ENCODE measurements around the gene KLHL25. TPM values are rescaled to one million over a fixed set of nuclear protein-coding genes. Genes with fewer than 3 reads are reported as not detected.
"Not testable (repeated sequence)": the region's sequence is repeated elsewhere in the genome, so short reads cannot be mapped to it uniquely, and the experiment has no call there.

The KLHL25 gene, protein sequence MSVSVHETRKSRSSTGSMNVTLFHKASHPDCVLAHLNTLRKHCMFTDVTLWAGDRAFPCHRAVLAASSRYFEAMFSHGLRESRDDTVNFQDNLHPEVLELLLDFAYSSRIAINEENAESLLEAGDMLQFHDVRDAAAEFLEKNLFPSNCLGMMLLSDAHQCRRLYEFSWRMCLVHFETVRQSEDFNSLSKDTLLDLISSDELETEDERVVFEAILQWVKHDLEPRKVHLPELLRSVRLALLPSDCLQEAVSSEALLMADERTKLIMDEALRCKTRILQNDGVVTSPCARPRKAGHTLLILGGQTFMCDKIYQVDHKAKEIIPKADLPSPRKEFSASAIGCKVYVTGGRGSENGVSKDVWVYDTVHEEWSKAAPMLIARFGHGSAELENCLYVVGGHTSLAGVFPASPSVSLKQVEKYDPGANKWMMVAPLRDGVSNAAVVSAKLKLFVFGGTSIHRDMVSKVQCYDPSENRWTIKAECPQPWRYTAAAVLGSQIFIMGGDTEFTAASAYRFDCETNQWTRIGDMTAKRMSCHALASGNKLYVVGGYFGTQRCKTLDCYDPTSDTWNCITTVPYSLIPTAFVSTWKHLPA
- total RNA-seq (2014; rRNA removed; shearing (Covaris generic)), result 3.3 and 4.6 TPM in 2 replicates
- polyA plus RNA-seq (2015; cell fraction: cytosol; rRNA removed), result 2.1 and 2.6 TPM in 2 replicates
- 4.4 and 4.5 TPM in 2 replicates for polyA plus RNA-seq (2015; cell fraction: nucleus; rRNA removed)

DNA sequence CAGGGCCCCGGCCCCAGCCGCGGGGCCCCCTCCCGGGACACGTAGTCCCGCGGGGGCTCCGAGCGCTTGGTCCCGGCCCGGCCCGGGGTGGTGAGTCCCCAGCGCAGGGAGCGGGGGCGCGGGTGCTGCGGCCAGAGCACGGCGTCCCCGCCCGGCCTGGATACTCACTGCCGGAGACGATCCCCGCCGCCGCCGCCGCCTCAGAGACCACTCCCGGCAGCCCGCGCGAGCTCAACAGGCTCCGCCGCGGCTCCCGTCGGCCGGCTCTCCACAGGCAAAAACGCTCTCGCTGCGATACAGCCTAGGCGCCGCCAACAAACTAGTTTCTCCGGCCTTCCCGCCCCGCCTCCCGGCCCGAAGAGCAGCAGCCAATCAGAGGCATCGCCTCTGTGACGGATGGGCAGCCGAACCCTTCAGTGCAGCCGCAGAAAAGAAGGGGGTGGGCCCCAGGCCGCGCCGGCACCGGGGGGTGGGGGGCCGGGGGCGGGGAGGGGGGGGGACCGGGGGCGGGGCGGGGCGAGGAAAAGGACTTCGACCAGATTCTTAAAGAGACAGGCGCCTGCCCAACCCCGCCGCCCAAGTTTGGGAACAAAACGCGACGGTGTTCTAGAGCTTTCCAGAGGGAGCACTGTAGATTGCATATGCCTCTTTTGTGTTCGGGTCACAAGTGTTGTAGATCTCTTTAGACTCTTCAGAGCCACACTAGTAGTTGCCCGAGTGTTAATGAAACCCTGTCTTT lies at the start of gene KLHL25:
Gene KLHL25, minus strand, starts transcription at position 328 of the 739 bp plus-strand sequence. CDS start 25,115 bp downstream, outside the sequence.
- peak; percentile 89 for DNase-seq (ENCODE audit: low read depth)

DNA sequence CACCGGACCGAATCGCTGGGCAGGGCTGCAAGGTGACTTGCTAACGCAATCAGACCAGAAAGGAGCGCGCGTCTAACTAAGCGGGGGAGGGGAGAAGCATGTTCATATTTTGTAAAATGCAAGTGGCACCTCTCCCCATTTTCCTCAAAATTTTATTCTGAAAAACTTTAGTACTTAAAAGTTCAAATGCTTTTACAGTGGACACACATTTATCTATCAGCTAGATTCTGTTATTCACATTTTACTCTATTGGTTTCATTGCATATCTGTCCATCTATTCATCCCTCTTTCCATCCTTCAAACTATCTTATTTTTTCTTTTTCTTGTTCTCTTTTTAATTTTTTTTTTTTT lies 46.1 kb upstream of the KLHL25 start:
- no peak for DNase-seq (ENCODE audit: low read depth)

DNA sequence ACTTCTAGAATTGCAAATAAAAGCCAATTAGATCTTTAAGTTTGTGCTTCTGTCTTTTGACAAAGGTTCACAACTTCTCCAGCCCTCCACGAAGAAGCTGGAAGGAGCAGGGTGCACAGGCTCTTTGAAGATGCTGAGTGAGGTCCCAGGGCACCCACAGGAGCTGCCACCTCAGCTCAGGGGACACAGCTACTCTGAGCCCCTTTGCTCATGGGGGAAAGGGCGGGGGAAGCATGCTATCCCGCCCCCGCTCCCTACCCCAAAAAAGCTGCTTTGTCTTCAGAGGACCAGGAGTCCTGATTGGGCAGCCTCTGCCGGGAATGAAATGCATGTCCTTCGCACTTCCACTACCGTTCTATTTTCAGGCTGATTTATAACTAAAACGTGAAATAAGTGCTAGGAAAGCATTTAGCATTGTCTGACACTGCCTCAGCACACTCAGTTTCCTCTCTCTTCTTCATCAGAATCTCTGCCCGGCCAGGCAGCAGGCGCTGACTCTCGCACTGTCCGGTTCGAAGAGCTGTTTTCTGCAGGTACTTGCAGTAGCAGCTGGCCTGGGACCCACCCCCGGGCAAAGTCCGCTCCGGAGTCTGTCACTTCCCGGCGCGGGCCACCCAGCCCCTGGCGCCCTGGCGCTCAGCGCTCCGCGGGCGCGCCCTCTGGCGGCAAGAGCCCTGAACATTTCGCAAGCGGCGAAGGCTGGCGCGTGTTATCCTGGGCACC lies 45.5 kb upstream of the KLHL25 start:
- DNase-seq (ENCODE audit: low read depth), result peak; percentile 75

DNA sequence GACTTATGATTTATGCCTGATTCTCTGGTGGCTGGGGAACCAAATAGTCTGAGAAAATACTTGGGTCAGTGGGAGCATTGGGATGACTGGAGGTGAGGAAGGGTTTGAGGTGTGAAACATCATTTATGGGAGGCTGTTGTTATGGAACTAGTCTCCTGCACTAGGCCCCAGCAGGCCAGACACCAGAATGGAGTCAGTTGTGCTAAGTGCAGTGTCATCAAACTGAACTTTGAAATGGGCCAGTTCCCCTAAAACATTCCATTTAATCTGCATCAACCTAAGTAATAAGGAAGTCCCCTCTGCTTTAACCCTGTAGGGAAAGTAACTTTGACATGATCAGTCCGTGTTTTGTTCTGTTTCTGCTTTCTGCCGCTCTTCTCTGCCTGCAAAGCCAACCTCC lies 44.9 kb upstream of the KLHL25 start:
- no peak for DNase-seq (ENCODE audit: low read depth)

DNA sequence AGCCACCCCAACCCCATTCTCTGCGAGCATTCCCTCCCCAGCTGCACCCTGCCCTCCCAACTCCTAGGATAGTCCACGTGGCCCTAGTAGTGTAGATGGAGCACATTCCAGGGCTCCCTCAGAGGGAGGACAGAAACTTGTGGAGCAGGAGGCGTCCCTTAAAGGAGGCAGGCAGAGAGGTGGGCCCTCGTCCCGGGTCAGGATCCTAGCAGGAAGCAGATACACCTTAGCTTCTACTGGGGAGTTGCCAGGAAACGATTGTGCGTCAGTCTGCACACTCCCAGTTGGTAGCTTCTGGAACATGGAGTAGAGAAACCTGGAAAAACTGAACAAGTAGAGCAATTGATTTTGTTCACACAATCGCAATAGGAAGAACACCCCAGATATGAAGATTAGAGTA lies 43.9 kb upstream of the KLHL25 start:
- no peak for DNase-seq (ENCODE audit: low read depth)

DNA sequence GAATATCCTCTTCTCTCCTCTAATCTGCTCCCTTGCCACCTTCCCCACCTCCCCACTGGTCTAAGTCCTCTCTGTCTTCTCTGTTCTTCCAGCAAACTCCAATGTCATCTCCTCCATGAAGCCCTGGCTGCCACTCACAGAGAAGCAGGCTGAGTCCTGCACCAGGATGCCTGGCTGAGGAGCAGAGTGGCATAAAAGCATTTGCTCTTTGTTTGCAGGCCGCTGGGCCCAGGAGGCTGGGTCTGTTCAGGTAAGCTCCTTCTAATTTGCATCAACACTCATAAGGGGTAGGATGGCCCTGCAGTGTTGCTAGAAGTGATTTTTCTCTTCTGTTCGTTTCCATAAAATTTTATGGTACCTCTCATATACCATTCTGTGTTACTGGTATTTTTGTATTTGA lies 43.2 kb upstream of the KLHL25 start:
- DNase-seq (ENCODE audit: low read depth), result no peak

DNA sequence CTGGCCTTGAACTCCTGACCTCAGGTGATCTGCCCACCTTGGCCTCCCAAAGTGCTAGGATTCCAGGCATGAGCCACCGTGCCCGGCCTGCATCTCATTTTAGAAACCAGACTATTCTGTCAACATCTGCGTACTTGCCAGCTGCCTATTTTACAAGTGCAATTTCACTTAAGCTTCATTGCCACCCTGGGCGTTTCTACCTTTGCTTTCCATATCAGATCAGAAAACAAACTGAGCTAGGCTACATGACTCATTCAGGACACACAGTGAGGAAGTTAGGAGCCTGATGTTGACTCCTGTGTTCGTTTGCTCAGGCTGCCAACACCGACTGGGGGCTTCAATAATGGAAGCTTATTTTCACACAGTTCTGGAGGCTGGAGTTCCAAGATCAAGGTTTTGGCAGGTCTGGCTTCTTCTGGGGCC lies 42.3 kb upstream of the KLHL25 start:
- DNase-seq (ENCODE audit: low read depth), result peak; percentile 47

DNA sequence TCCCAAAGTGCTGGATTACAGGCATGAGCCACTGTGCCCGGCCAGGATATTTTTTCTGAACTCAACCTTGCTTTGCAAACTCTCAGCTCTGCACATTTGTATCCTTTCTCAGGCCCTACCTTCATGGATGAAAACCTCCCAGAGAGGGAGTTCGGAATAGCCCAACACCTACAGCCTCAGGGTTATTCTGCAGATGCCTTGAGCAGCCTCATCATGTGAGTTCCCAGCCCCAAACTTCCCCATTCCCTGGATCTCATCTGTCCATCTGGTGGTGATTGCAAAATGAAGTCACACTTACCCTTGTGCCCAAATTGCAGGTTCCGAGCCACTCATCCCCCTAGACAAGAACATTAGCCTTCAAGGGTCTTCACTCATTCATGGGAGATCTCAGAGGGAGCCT lies 39.9 kb upstream of the KLHL25 start:
- no peak for DNase-seq (ENCODE audit: low read depth)

DNA sequence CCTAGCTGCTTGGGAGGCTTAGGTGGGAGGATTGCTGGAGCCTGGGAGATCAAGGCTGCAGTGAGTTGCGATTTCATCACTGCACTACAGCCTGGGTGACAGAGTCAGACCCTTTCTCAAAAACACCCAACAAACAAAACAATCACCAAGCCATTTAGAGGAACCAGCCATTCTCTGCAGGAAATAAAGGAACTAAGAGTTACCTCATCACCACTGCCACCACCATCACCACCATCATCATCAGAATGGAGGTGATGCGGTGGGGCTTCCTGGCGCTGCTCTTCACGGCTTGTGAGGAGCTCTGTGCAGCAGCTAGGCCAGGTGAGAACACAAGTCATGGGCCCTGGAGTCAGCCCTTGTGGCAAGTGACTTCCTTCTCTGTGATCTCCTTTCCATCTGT lies 37.7 kb upstream of the KLHL25 start:
- DNase-seq (ENCODE audit: low read depth), result no peak

DNA sequence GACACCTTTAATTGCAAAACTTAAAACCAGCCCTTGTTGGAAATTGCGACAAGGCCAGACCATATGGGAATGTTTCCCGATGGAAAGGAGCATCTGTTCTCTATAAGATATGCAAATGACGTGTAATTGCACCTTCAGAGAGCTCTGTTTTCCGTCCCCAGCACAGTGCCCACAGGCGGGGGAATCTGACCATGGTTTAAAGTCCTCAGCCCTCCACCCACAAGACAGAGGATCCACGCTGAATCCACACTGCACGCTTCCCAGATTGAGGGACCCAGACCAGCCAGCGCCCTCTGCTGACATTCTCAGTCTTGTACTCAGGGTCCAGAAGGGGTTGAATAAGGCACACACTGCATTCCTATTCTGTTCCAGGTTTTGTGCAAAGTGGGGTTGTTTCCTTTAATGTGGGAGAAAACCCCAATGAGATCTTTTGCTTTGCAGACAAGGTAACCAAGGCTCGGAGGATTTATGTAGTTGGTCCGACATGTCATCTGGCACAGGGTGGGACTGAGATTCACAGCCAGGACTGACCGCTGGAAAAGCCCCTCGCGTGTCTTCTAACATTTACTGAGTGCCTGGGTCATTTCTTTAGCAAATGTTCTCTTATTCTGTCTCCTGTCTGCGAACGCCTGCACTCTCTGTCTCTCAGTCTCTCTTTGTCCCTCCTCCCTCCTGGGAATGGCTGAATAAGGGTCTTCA lies 36.8 kb upstream of the KLHL25 start:
- no peak for DNase-seq (ENCODE audit: low read depth)

DNA sequence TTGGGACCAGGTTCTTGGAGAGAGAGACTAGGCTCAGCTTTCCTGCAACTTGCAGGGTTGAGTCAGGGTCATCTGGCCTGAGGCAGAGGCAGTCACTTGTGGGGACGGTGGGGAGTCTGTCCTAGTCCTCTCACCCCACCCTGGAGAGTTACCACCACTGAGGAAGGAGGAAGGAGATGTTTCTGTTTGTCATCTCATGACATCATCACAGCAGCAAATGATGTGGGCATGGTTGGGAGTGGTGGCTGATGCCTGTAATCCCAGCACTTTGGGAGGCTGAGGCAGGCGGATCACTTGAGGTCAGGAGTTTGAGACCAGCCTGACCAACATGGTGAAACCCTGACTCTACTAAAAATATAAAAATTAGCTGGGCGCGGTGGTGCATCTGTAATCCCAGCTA lies 35.0 kb upstream of the KLHL25 start:
- not testable (repeated sequence) for DNase-seq (ENCODE audit: low read depth)

DNA sequence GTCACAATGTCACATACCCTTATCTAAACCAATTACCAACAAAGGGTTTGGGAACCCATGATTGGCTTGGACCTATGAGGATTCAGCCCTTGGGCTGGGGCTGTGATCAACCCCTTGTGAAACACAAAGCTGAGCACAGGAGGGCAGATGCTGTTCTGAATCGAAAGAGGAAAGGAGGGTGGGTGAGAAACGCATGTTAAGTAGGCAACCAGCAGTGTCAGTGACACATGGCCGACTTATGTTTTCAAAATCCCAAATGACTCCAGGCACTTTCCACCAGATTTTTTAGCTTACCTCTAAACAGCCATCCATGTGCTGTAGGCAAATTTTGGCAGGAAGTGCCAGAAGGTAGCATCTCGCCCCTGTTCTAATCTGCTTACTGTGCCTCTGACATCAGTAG lies 34.1 kb upstream of the KLHL25 start:
- no peak for DNase-seq (ENCODE audit: low read depth)

DNA sequence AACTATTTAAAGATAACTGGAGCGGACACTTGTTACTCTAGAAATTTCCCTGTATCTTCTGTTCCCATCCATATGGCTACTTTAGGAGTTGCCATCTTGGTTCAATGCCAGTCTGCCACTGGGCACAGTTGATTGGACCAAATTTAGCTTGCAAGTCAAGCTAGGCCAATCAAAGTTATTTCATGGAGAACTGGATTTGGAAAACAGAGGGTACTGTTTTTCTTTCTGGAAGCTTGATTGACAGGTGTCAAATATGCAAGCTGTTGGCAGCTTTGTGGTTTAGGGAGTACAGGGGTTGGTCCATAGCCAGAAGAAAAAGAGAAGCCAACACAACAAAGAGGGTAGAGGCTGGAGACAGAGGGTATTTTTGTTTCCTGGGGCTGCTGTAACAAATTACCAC lies 33.4 kb upstream of the KLHL25 start:
- no peak for DNase-seq (ENCODE audit: low read depth)

DNA sequence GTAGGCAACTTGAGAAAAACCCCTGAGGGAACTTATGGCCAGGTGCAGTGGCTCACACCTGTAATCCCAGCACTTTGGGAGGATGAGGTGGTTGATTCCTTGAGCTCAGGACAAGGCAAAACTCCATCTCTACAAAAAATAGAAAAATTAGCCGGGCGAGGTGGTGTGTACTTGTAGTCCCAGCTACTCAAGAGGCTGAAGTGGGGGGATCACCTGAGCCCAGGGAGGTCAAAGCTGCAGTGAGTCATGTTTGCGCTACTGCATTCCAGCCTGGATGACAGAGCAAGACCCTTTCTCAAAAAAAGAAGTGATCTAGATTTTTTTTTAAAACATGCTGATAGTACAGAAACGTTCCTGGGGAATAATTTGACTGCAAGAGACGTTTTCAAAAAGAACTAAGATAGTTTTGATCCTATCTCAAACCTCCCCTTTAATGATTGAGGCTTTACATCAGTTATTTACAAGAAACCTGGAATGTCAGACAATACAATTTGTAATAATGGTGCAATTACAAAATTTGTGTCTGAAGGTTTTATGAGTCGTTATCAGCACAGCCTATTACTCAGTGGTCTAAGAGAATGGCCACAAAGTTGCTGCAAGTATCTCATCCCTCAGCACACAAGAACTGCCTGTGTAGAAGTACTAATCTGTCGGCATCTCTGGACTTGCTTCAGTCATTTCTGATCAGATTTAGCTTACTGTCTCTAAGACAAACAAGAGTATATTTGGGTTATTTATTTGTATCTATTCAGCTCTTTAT lies 32.2 kb upstream of the KLHL25 start:
- DNase-seq (ENCODE audit: low read depth), result no peak

DNA sequence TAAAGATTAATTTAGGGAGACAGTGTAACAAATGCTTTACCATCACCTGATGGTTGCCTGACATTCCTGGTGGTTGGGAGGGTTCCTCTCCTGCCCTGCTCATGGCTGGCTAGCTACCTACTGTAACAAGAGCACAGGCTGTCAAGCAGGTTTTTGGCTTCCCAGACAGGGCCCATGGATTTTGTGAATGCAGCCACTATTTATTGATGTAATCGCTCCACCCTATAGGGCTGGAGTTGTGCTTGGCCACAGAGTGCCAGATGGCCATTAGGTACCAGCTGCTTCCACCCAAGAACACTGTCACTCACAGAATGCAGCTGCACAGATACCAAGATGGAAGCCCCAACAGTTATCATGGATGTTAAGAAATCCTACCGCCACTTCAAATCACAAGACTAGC lies 31.0 kb upstream of the KLHL25 start:
- no peak for DNase-seq (ENCODE audit: low read depth)

DNA sequence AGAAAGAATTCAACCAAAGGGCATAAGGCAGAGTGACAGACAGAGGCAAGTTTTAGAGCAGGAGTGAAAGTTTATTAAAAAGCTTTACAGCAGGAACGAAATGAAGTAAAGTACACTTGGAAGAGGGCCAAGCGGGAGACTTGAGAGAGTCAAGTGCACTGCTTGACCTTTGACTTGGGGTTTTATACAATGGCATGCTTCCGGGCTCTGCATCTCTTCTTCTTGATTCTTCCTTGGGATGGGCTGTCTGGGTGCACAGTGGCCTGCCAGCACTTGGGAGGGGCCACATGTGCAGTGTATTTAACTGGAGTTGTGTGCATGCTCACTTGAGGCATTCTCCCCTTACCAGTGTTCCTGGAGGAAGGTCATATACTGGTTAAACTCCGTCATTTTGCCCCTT lies 30.4 kb upstream of the KLHL25 start:
- no peak for DNase-seq (ENCODE audit: low read depth)

DNA sequence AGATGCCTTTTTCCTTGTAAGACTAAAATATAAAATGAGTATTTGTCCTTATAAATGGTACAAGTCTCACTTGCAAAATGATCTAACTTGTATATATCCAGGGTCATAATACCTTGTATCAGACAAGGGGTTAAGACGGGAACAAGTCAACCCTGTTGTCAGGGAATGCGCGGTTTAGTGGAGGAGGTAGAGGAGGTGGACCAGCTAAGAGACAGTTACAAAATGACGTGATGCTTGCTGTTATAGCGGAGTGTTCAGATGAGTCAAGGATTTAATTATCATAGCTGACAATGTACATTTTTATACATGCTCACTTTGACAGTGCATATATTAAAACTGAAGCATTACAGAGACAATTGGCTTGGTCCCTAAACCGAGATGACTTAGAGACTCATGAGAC lies 26.8 kb upstream of the KLHL25 start:
- no peak for DNase-seq (ENCODE audit: low read depth)

DNA sequence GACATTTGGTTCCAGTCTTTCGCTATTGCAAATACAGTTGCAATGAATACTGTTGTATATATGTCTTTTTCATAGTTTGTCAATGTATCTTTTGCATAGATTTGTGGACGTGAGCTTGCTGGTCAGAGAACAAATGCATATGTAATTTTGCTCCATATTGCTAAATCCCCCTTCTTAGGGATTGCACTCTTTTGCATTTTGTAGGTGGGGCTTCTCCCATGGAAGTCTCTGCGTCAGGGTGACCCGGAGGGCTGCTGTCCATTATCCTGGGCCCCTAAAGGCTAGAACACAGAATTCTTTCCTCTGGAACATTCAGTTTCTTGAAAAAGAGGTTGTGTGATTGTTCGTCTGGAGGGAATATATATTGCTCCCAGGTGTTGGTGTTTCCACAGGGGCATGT lies 25.2 kb upstream of the KLHL25 start:
- DNase-seq (ENCODE audit: low read depth), result no peak

DNA sequence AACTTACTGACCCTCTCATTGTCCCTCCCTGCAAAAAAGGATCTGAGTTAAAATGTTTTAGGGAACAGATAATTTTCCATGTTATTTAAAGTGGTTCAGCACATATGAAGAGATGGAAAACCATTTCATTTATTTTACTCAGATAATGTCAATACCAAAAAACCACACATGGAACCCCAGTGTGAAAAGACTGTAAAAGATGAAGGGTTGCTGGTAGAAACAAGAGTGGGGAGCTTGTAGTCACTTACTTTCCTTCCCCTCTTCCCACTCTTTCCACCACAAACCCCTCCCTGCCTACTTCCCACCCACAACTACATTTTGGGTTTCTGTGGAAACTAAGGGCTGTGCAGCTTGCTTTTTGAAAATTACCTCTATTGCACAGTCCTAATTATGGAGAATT lies 18.5 kb upstream of the KLHL25 start:
- DNase-seq (ENCODE audit: low read depth), result no peak

DNA sequence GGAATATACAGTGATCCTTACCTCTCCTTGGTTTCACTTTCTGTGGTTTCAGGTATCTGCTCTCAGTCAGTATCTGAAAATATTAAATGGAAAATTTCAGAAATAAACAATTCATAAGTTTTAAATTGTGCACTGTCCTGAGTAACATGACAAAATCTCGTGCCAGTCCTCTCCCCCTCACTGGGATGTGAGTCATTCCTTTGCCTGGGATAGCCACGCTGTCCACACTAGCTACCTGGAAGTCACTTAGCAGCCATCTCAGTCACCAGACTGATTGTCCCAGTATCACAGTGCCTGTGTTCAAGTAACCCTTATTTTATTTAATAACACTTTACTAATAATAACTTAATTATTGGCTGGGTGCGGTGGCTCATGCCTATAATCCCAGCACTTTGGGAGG lies 15.3 kb upstream of the KLHL25 start:
- peak; percentile 28 for DNase-seq (ENCODE audit: low read depth)

Measured in HT1080 (cell line).